HEK293 (cell line): Measurements from ENCODE around the gene KEAP1.

Experiments
- CTCF ChIP-seq: fragments of 450-650 bp; formaldehyde crosslinking; IDR thresholded peaks from 2 replicates; pipeline ENCODE4 v1.5.1; 2016; ENCODE audit warnings: missing biosample characterization, missing genetic modification characterization
- KLF10 ChIP-seq: fragments of 450-650 bp; IDR thresholded peaks from 2 replicates; pipeline ENCODE4 v1.5.1; 2018; ENCODE audit warnings: missing biosample characterization, mild to moderate bottlenecking, missing genetic modification characterization
- KLF8 ChIP-seq: fragments of 450-650 bp; formaldehyde crosslinking; IDR thresholded peaks from 2 replicates; pipeline ENCODE4 v1.5.1; 2016; ENCODE audit warnings: missing biosample characterization, missing genetic modification characterization
- MZF1 ChIP-seq: fragments of 450-650 bp; formaldehyde crosslinking; IDR thresholded peaks from 2 replicates; pipeline ENCODE4 v1.5.1; 2017; ENCODE audit warnings: missing biosample characterization, missing genetic modification characterization, borderline replicate concordance
- YY1 ChIP-seq: fragments of 450-650 bp; formaldehyde crosslinking; IDR thresholded peaks from 2 replicates; pipeline ENCODE4 v1.5.1; 2018; ENCODE audit warnings: missing biosample characterization, missing genetic modification characterization
- ZBTB49 ChIP-seq: fragments of 450-650 bp; formaldehyde crosslinking; IDR thresholded peaks from 2 replicates; pipeline ENCODE4 v1.5.1; 2016; ENCODE audit warnings: missing biosample characterization, missing genetic modification characterization, low read depth
- ZBTB7A ChIP-seq: fragments of 450-650 bp; formaldehyde crosslinking; IDR thresholded peaks from 2 replicates; pipeline ENCODE4 v1.5.1; 2016; ENCODE audit warnings: low read depth, missing biosample characterization, missing genetic modification characterization
- ZEB2 ChIP-seq: fragments of 450-650 bp; formaldehyde crosslinking; IDR thresholded peaks from 2 replicates; pipeline ENCODE4 v1.5.1; 2016; ENCODE audit warnings: missing biosample characterization, missing genetic modification characterization
- ZNF280D ChIP-seq: fragments of 450-650 bp; formaldehyde crosslinking; IDR thresholded peaks from 2 replicates; pipeline ENCODE4 v1.5.1; 2016; ENCODE audit warnings: missing biosample characterization, missing genetic modification characterization
- ZNF354C ChIP-seq: fragments of 450-650 bp; formaldehyde crosslinking; IDR thresholded peaks from 2 replicates; pipeline ENCODE4 v1.5.1; 2016; ENCODE audit warnings: missing biosample characterization, missing genetic modification characterization, low read depth, borderline replicate concordance
- ZNF398 ChIP-seq: fragments of 450-650 bp; formaldehyde crosslinking; IDR thresholded peaks from 2 replicates; pipeline ENCODE4 v1.5.1; 2017; ENCODE audit warnings: missing biosample characterization, missing genetic modification characterization
- ZNF560 ChIP-seq: fragments of 450-650 bp; formaldehyde crosslinking; IDR thresholded peaks from 2 replicates; pipeline ENCODE4 v1.5.1; 2017; ENCODE audit warnings: missing biosample characterization, missing genetic modification characterization, borderline replicate concordance
- ZNF571 ChIP-seq: fragments of 450-650 bp; formaldehyde crosslinking; IDR thresholded peaks from 2 replicates; pipeline ENCODE4 v1.5.0; 2017; ENCODE audit warnings: missing biosample characterization, missing genetic modification characterization
- ZNF785 ChIP-seq: fragments of 450-650 bp; formaldehyde crosslinking; IDR thresholded peaks from 2 replicates; pipeline ENCODE4 v1.5.1; 2016; ENCODE audit warnings: missing biosample characterization, missing genetic modification characterization

- no peak for TF ChIP-seq ZNF571 (tag by site-specific recombination)
- no peak for TF ChIP-seq ZNF560 (tag by site-specific recombination)
- TF ChIP-seq YY1 (tag by site-specific recombination): peak; percentile 68
- TF ChIP-seq CTCF: no peak
- peak; percentile 74; the same call in 1 of the 2 replicates for TF ChIP-seq ZEB2 (tag by site-specific recombination)
- no peak for TF ChIP-seq ZNF354C (tag by site-specific recombination)
- no peak for TF ChIP-seq MZF1 (tag by site-specific recombination)
- no peak for TF ChIP-seq ZNF785
- TF ChIP-seq ZNF398: 0 out of 2 replicates have a peak, but pooled peaks have one; percentile 26
- TF ChIP-seq KLF10: peak; percentile 68
- TF ChIP-seq KLF8 (tag by site-specific recombination): peak; percentile 75
- TF ChIP-seq ZBTB7A (tag by site-specific recombination): no peak
- TF ChIP-seq ZNF280D (tag by site-specific recombination): no peak
- no peak for TF ChIP-seq ZBTB49
Measured at GRCh38 chr19:10543420-10544241, 40.5 kb upstream of the KEAP1 start, which contains the start of gene ATG4D.
